Epithelial cell of esophagus (primary cell): Measurements from ENCODE around the gene MGLL.
A peak's percentile ranks its signal among the peaks of the same experiment; 100 is the strongest.

Source experiments
- DNase-seq: peaks from one replicate; pipeline ENCODE4 v3.0.0; 2010; ENCODE audit warnings: low read depth
- H3K4me3 ChIP-seq: 2 replicates; pipeline ENCODE4 v1.5.1; 2011; ENCODE audit warnings: mild to moderate bottlenecking, low read length, control low read depth
- TF ChIP-seq, protein P1 (sequence below): IDR thresholded peaks from 2 replicates; pipeline ENCODE4 v1.5.1; 2011; ENCODE audit warnings: low read depth, mild to moderate bottlenecking, low read length, control low read depth, inconsistent platforms; ENCODE audit not compliant: insufficient read depth; ENCODE audit errors: missing control alignments

MGLL gene

GRCh38 chr3:127822041-127822681 lies at the start of gene MGLL:
TSS of gene MGLL (minus strand) at chr3:127822515. CDS start at chr3:127822318, 197 bp downstream.
- TF ChIP-seq, protein P1, sequence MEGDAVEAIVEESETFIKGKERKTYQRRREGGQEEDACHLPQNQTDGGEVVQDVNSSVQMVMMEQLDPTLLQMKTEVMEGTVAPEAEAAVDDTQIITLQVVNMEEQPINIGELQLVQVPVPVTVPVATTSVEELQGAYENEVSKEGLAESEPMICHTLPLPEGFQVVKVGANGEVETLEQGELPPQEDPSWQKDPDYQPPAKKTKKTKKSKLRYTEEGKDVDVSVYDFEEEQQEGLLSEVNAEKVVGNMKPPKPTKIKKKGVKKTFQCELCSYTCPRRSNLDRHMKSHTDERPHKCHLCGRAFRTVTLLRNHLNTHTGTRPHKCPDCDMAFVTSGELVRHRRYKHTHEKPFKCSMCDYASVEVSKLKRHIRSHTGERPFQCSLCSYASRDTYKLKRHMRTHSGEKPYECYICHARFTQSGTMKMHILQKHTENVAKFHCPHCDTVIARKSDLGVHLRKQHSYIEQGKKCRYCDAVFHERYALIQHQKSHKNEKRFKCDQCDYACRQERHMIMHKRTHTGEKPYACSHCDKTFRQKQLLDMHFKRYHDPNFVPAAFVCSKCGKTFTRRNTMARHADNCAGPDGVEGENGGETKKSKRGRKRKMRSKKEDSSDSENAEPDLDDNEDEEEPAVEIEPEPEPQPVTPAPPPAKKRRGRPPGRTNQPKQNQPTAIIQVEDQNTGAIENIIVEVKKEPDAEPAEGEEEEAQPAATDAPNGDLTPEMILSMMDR, result no peak

DNA sequence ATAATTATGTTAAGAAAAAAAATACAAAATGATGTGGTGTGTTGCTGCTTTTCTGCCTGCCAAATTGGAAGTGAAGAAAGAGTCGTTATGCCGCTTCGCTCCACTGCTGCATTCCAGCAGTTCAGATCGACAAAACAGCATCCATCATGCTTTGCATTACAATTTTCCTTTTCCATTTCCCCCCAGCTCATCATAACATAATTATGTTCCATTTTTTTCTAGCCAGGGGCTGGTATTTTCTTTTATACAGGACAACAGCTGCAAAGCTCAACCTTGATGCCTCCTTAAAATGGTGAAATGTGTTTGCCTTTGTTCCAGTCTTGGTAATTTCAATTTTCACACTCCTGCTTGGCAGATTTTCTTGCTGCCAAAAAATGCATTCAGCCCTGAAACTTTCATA lies 47.8 kb upstream of the MGLL start:
- no peak for DNase-seq
- no peak overlapping the region for H3K4me3 ChIP-seq
- TF ChIP-seq, protein P1, result no peak

More at GRCh38 chr3:127822041-127822681, at the start of gene MGLL:
- peak within 1 kb of the TSS; percentile 74 for H3K4me3 ChIP-seq
- DNase-seq, result peak; percentile 72

DNA sequence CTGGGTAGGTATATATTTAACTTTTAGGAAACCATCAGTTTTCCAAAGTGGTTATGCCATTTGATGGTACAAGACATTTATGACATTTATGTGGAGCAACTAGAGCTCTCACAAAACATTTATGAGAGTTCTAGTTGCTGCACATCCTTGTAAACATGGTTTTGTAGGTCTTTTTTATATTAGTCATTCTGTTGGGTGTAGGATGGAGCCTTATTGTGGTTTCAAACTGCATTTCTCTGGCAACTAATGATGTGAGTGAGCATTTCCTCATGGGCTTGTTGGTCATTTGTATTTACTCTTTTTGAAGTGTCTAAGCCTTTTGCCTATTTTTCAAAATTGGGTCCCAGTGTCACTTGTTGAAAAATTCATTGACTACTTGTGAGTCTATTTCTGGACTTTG lies 45.7 kb upstream of the MGLL start:
- DNase-seq, result peak; percentile 17
- TF ChIP-seq, protein P1, result no peak
- no peak overlapping the region for H3K4me3 ChIP-seq

DNA sequence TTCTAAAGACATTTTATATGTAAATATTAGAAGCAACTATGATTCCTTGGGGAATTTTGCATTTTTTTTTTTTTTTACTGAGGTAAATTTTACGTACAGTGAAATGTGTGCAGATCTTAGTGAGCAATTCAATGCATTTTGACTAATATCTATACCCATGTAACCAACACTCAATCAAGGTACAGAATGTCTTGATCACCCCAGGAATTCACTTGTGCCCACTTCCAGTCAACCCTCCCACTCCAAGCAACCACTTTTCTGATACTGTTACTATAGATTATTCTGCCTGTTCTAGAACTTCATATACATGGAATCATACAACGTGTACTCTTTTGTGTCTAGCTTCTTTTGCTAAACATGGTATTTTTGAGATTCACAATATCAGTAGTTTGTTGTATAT lies 45.1 kb upstream of the MGLL start:
- no peak overlapping the region for H3K4me3 ChIP-seq
- TF ChIP-seq, protein P1, result no peak
- DNase-seq, result no peak

DNA sequence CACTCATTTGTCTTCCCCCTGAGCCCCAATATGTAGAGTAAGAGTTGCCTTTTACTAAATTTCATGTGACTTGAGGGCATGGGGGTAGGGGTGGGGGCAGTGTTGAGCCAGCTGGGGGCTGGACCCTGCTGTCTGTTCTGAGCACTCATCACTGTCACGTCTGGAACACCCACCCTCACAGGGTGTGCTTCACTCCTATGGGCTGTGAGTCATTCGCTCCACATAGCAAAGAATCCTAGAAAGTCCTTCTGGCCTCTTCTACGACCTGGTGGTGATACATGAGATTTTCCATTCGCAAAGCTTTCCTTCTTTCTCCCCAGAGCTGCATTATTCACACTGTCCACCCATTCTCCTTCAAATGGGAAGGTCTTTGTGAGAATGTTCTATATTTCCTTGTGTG lies 43.6 kb upstream of the MGLL start:
- H3K4me3 ChIP-seq, result no peak overlapping the region
- DNase-seq, result peak; percentile 41
- TF ChIP-seq, protein P1, result no peak

DNA sequence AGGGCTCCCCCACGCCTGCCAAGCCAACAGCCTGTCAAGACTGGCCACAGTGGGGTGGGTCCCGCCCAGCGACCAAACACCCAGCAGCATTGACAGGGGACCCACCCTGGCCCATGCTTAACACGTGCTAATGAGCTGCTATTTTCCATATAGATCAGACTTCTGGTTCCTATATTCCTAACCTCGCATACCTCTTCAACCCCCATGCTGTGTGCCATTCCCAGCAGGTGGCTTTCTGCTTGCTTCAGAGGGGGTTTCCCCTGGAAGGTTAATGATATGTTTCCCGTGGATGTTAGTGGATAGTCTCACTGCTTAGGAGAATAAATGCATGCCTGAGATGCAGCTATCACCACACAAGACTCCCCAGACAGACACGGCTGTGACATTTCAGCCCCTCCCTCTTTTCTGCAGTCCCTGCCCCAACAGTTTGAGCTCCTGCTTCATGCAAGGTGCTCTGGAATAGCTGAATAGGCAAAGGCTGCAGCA lies 37.9 kb upstream of the MGLL start:
- no peak for DNase-seq
- H3K4me3 ChIP-seq, result no peak overlapping the region
- TF ChIP-seq, protein P1, result no peak

- no peak overlapping the region for H3K4me3 ChIP-seq
- TF ChIP-seq, protein P1, result no peak
- no peak for DNase-seq
Observed at GRCh38 chr3:127859730-127860129, 37.4 kb upstream of the MGLL start.
